Sigmoid colon (tissue), 4 donors: ENCODE results near the gene SLC24A1.

Experiments used
- CTCF ChIP-seq, 4 experiments: fragments of 450-650 bp in 3 of 4; fragments of 200-600 bp in 1 of 4; IDR thresholded peaks; one replicate each; pipeline ENCODE4 v1.5.1; 2016 to 2019; ENCODE audit warnings: antibody characterized with exemption in 4 of 4, mild to moderate bottlenecking in 3 of 4, moderate library complexity in 2 of 4
- POLR2A ChIP-seq, 2 donors: fragments of 450-650 bp; IDR thresholded peaks; one replicate each; pipeline ENCODE4 v1.6.1; 2016; ENCODE audit warnings: antibody characterized with exemption in 2 of 2, mild to moderate bottlenecking in 2 of 2, moderate library complexity in 2 of 2
- POLR2AphosphoS5 ChIP-seq, 4 donors: sonication (generic); formaldehyde crosslinking; IDR thresholded peaks; one replicate each; pipeline ENCODE4 v1.6.1; 2017; ENCODE audit warnings: antibody characterized with exemption in 4 of 4

DNA sequence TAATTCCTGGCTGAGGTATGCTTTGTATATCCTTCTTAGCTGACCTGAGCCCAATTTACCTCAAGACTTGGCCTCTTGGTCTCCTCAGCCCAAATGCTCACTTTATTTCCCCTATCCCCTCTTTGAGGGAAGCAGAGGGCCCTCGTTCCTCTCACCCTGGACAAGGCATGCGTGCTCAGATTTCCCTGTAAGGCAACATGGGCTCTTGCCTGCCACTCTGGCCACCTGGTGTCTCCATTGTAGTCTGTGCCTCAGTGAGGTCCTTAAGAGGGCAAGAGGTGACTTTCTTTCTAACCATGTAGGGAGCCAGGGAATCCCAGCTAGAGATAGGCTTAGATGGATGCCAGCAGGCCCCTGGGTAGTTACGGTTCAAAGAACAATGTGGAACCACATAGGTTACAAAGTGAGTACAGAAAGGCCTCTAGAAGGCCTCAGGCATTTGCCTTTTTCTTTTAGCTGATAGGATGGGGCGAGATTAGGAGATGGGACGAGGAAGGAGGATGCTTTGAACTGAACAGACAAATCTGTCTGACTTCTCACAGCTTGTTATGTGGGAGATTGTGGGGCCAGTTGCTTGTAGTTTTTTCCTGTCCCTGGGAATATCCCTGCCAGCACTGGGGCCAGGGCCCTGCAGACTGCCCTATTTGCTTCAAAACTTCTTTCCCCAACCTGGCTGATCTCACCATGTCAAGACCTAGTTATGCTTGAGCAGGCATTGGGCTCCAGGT lies 9.7 kb upstream of the SLC24A1 start:
- no peak for TF ChIP-seq POLR2AphosphoS5 (IDR thresholded peaks at IDR 0.05)
- TF ChIP-seq POLR2A (IDR thresholded peaks at IDR 0.05) = no peak
- TF ChIP-seq CTCF (IDR thresholded peaks at IDR 0.05) = no peak
